HG02884 (cell line): ENCODE measurements around the gene CENPA.

Source experiments
- ATAC-seq: cut with Tn5 transposase; IDR thresholded peaks from one replicate; pipeline ENCODE4 v1.9.1; 2021; ENCODE audit warnings: mild to moderate bottlenecking, moderate library complexity; ENCODE audit not compliant: unreplicated experiment

Gene CENPA

DNA sequence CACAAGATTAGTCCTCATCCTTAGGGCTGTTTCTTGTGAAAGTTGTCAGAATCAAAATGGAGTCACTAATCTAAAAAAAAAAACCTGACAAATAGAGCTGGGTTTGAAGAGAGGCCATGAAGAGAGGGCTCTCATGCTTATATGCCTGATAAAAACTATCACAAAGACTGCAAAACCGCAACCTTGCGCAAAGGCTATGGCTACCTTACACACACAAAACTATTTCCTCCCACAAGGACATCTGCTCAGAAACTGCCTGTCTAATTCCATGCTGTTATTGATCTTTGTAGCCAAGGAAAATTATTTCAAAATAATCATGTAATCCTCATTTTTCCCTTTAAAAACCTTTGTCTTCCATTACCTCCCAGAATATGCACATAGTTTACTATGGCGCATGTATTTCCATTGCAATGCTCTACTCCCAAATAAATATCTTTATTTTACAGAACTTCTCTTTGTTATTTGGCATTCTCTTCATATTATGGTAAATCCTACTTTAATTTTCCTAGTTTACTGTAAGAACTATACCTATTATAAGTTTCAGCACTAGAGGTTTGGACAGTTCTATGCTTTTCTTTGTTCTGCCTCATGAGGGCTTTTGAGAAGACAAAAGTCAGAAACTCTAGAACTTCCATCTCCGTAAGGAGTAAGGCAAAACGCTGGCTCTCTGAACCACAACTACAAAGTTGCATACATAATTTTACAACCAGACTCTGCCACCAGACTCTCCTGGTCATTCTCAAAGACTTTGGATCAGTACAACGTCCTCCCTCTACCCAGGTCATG, 52.5 kb downstream of the CENPA start:
- ATAC-seq = no peak

DNA sequence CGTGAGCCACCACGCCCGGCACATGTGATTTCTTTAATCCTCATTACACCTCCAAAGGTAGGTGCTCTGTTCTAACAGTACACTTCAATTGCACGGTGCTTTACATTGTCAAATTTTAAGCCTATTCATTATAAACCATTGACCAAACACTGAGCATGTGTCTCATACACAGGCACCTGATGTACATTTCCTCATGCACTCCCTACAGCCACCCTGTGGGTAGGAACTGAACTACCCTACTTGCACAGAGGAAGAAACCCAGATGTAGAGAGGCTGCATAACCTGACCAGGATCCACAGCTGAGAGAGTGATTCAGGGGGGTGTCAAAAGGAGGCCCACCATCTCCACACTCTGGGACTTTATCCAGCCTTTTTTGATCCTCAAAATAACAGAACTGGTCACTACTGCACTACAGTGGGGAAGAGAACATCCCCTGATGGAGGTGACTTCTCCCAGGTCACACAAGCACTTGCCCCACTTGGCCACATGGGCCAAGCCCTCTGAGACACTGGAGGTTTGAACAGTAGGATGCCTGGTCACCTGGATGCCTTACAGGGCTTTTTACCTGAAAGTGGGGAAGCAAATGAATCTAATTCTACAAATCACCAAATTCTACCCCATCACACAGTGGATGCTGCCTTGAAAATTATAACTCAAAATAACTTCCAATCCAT, 55.2 kb downstream of the CENPA start:
- no peak for ATAC-seq

DNA sequence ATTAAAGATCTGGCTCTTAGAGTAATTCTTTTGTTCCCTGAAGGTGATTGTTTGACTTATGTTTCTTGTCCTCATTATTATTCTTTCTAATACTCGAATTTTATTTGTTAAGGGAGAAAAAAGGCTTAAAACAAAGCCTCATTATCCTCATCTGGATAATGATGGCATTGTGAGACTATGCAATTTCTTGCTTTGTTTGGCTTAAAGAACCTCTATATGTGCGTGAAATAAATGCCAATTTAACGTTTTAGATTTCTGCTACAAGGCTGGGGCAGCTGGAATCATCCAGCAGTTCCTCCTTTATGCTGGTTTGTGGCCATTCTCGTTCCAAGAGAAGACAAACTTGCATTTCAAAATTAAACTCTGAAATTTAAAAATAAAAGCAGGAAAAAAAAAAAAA, 57.2 kb downstream of the CENPA start:
- no peak for ATAC-seq
